Bronchial epithelial cell (primary cell): ENCODE results near the gene ADARB2. TPM values are rescaled to one million over a fixed set of nuclear protein-coding genes. Genes with fewer than 3 reads are reported as not detected.
A peak's percentile ranks its signal among the peaks of the same experiment; 100 is the strongest.
"Not testable (repeated sequence)": the region's sequence is repeated elsewhere in the genome, so short reads cannot be mapped to it uniquely, and the experiment has no call there.

Source experiments
- DNase-seq: peaks from one replicate; pipeline ENCODE4 v3.0.0-alpha.2; 2010; ENCODE audit warnings: low read depth
- FAIRE-seq: peaks from 2 replicates; lab custom pipeline; 2011; peaks lifted over from hg19 to GRCh38; lab: Jason Lieb, UNC
- H3K27me3 ChIP-seq: 2 replicates; pipeline ENCODE4 v1.5.1; 2011; ENCODE audit warnings: low read length; ENCODE audit not compliant: control insufficient read depth, insufficient read depth
- H3K36me3 ChIP-seq: 2 replicates; pipeline ENCODE4 v1.5.1; 2011; ENCODE audit warnings: low read length; ENCODE audit not compliant: control insufficient read depth, insufficient read depth
- H3K4me3 ChIP-seq: 2 replicates; pipeline ENCODE4 v1.5.1; 2011; ENCODE audit warnings: mild to moderate bottlenecking, low read depth, low read length, control low read depth
- CTCF ChIP-seq: IDR thresholded peaks from 2 replicates; pipeline ENCODE4 v1.5.1; 2011; ENCODE audit warnings: mild to moderate bottlenecking, moderate library complexity, low read length, control low read depth, inconsistent platforms; ENCODE audit not compliant: insufficient read depth, severe bottlenecking
- total RNA-seq: library from RNA; depleted of rRNA; stranded (reverse); fragments of >200 nt; gene quantifications from 2 replicates; pipeline ENCODE4 v1.2.1, GENCODE V29; 2014

ADARB2 gene
- total RNA-seq, 1 donor from 2014 or later: not detected

DNA sequence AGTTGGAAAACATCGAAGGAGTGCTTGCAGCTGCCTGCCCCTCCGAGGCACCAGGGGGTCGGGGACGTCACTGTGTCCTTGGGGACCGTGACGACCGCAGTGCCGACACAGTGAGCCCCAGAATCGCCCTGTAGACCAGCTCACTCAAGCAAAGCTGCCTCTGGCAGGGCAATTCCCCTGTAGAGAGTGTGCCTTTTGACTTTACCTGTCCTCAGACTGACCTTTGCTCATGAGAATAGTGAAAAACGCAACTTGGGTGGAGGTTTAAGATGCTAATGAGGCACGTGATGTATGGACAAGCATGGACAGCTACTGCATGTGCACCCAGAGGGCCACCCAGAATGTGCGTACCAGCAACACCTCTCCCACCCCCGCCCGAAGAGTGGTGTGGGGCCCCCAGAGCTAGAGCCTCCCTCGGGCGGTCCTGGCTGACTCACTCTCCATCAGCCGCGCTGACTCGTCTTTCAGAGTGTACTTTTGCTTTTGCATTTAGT lies 271.9 kb downstream of the ADARB2 start:
- no peaks in the 10 kb centered on the region for H3K27me3 ChIP-seq
- H3K4me3 ChIP-seq: no peak overlapping the region
- H3K36me3 ChIP-seq: no peaks in the 10 kb centered on the region
- FAIRE-seq (no peak), DNase-seq (peak; percentile 23)
- TF ChIP-seq CTCF: no peak

GRCh38 chr10:1464881-1465417 lies 272.4 kb downstream of the ADARB2 start:
- no peak overlapping the region for H3K4me3 ChIP-seq
- no peak for FAIRE-seq

GRCh38 chr10:1463971-1464370 lies 273.4 kb downstream of the ADARB2 start:
- H3K36me3 ChIP-seq, H3K4me3 ChIP-seq, DNase-seq, FAIRE-seq, H3K27me3 ChIP-seq: not testable (repeated sequence)

More at GRCh38 chr10:1464881-1465417, 272.4 kb downstream of the ADARB2 start:
- H3K27me3 ChIP-seq: no peaks in the 10 kb centered on the region
- no peak for DNase-seq
- no peak for TF ChIP-seq CTCF
- no peaks in the 10 kb centered on the region for H3K36me3 ChIP-seq

GRCh38 chr10:1462994-1463633 lies 274.2 kb downstream of the ADARB2 start:
- no peak for TF ChIP-seq CTCF
- Histone ChIP-seq H3K4me3 (no peak overlapping the region), H3K27me3 (no peaks in the 10 kb centered on the region), H3K36me3 (no peaks in the 10 kb centered on the region)
- FAIRE-seq (no peak), DNase-seq (no peak)

GRCh38 chr10:1462521-1462920 lies 274.8 kb downstream of the ADARB2 start:
- Histone ChIP-seq H3K36me3 (no peaks in the 10 kb centered on the region), H3K27me3 (no peaks in the 10 kb centered on the region), H3K4me3 (no peak overlapping the region)
- DNase-seq: no peak
- peak; percentile 82 for FAIRE-seq
- TF ChIP-seq CTCF: no peak

DNA sequence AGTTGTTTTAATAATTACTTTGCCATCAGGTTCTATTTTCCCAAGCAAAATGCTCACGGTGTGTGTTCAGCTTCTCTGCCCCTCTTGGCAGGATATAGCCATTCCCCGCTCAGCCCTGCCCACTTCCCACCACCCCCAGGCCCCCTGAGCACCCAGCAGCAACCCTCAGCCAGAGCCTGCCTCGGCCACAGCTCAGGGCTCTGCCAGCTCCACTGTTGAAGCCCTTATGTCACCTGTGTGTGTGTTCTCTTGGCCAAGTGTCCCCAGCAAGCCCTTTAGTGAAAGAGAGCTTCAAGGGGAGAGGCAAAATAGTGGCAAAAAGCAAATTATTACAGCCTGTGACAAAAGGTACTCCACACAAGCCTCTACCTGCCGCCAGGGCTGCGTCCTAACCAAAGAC lies 275.3 kb downstream of the ADARB2 start:
- no peaks in the 10 kb centered on the region for H3K36me3 ChIP-seq
- no peak for FAIRE-seq

More for the DNA sequence above, 275.3 kb downstream of the ADARB2 start:
- no peak for TF ChIP-seq CTCF
- DNase-seq: no peak
- Histone ChIP-seq H3K27me3 (no peaks in the 10 kb centered on the region), H3K4me3 (no peak overlapping the region)
